HepG2 (cell line): Measurements from ENCODE around the gene PPP1CB. TPM values are rescaled to one million over a fixed set of nuclear protein-coding genes. Genes with fewer than 3 reads are reported as not detected.

ENCODE experiments used
- ATAC-seq: fragments of 200-7000 bp; cut with Tn5 transposase; 3 replicates; pipeline ENCODE4 v1.9.1; 2020; ENCODE audit warnings: mild to moderate bottlenecking, moderate library complexity
- BruUV-seq: library from RNA; stranded (reverse); fragments of 400-500 nt; replicated peaks from 2 replicates; lab custom pipeline; 2021; lab: Mats Ljungman, UMichigan
- CTCF ChIA-PET: fragments of 300-600 bp; formaldehyde crosslinking; extraction: SDS; loops from one replicate; lab custom pipeline; 2021; ENCODE audit warnings: low total read pairs, inconsistent platforms, low intra/inter-chr PET ratio; lab: Yijun Ruan, JAX
- POLR2A ChIA-PET: fragments of 350-600 bp; sonication (Branson Sonifier 250); formaldehyde crosslinking; loops from one replicate; lab custom pipeline; 2020; ENCODE audit warnings: antibody characterized with exemption, inconsistent platforms; lab: Yijun Ruan, JAX
- DNase-seq: peaks from one replicate; pipeline ENCODE4 v3.0.0-alpha.2; 2015; ENCODE audit warnings: low spot score
- FAIRE-seq: peaks from 3 replicates; lab custom pipeline; 2011; peaks lifted over from hg19 to GRCh38; lab: Jason Lieb, UNC
- H2AFZ ChIP-seq: one replicate; pipeline ENCODE4 v1.6.1; 2011; ENCODE audit warnings: low read length, inconsistent platforms
- H3K27ac ChIP-seq: fragments of 300-600 bp; 3 replicates; pipeline ENCODE4 v1.8.0; 2011; ENCODE audit warnings: mixed run types, mild to moderate bottlenecking, mixed read lengths, low read length, inconsistent platforms; ENCODE audit not compliant: insufficient read depth; ENCODE audit errors: extremely low read length
- H3K27me3 ChIP-seq, 2 experiments: fragments of 200-600 bp in 1 of 2; 2 replicates in 1 of 2; 3 replicates in 1 of 2; pipeline versions ENCODE4 v1.6.0 to v1.8.0; 2011; ENCODE audit warnings: low read length in 2 of 2, mild to moderate bottlenecking in 2 of 2, moderate library complexity in 2 of 2, inconsistent platforms in 1 of 2; ENCODE audit not compliant: insufficient read depth in 2 of 2, control insufficient read depth in 1 of 2
- H3K36me3 ChIP-seq, 2 experiments: fragments of 200-600 bp in 1 of 2; replicated peaks in 1 of 2; 2 replicates in 1 of 2; 3 replicates in 1 of 2; pipeline versions ENCODE4 v1.5.1 to v1.8.0; 2011; ENCODE audit warnings: low read length in 2 of 2, inconsistent platforms in 1 of 2; ENCODE audit not compliant: insufficient read depth in 2 of 2, control insufficient read depth in 1 of 2
- H3K4me1 ChIP-seq: 2 replicates; pipeline ENCODE4 v1.5.1; 2012; ENCODE audit warnings: low read length, inconsistent platforms; ENCODE audit not compliant: insufficient read depth
- H3K4me2 ChIP-seq: 2 replicates; pipeline ENCODE4 v1.6.0; 2011; ENCODE audit warnings: low read depth, low read length, inconsistent platforms
- H3K4me3 ChIP-seq, 3 experiments: fragments of 200-600 bp in 1 of 3; sonication (generic), shearing (Covaris generic) in 1 of 3; replicated peaks in 1 of 3; 2 replicates each; pipeline ENCODE4 v1.5.1; 2011 to 2016; ENCODE audit warnings: low read length in 3 of 3, inconsistent platforms in 2 of 3, low read depth in 2 of 3, mild to moderate bottlenecking in 2 of 3, control low read depth in 1 of 3, mixed read lengths in 1 of 3; ENCODE audit not compliant: insufficient read depth in 1 of 3
- H3K79me2 ChIP-seq: one replicate; pipeline ENCODE4 v1.6.1; 2011; ENCODE audit warnings: low read length, inconsistent platforms; ENCODE audit not compliant: insufficient read depth
- H3K9ac ChIP-seq: 2 replicates; pipeline ENCODE4 v1.6.0; 2011; ENCODE audit warnings: mild to moderate bottlenecking, low read depth, low read length, inconsistent platforms; ENCODE audit not compliant: insufficient read depth
- H3K9me3 ChIP-seq: 2 replicates; pipeline ENCODE4 v1.5.1; 2012; ENCODE audit warnings: mild to moderate bottlenecking, low read length
- H4K20me1 ChIP-seq: 2 replicates; pipeline ENCODE4 v1.6.0; 2011; ENCODE audit warnings: inconsistent platforms, mild to moderate bottlenecking, low read length, moderate library complexity; ENCODE audit not compliant: insufficient read depth
- ATF7 ChIP-seq, 2 experiments: fragments of 450-650 bp in 1 of 2; sonication (generic) in 1 of 2; formaldehyde crosslinking in 1 of 2; IDR thresholded peaks; 2 replicates each; pipeline versions ENCODE4 v1.4.0 to v1.6.1; 2016 to 2020; ENCODE audit warnings: antibody characterized with exemption in 1 of 2, mild to moderate bottlenecking in 1 of 2, missing genetic modification reagents in 1 of 2
- CEBPB ChIP-seq: IDR thresholded peaks from 2 replicates; pipeline ENCODE4 v1.6.1; 2011; ENCODE audit warnings: low read depth, low read length, improper control_type of control experiment, borderline replicate concordance
- ESRRA ChIP-seq: sonication (generic); formaldehyde crosslinking; IDR thresholded peaks from 2 replicates; pipeline ENCODE4 v1.5.1; 2020; ENCODE audit warnings: mild to moderate bottlenecking, low read depth, missing genetic modification reagents
- MAFF ChIP-seq: IDR thresholded peaks from 2 replicates; pipeline ENCODE4 v1.6.1; 2011; ENCODE audit warnings: low read depth, low read length, improper control_type of control experiment
- MAFK ChIP-seq, 2 experiments: IDR thresholded peaks in 1 of 2; conservative IDR thresholded peaks in 1 of 2; 2 replicates each; pipeline ENCODE4 v1.6.1; 2011; ENCODE audit warnings: improper control_type of control experiment in 2 of 2, low read length in 2 of 2
- ZNF260 ChIP-seq: sonication (generic); formaldehyde crosslinking; IDR thresholded peaks from 2 replicates; pipeline ENCODE4 v1.4.0; 2020; ENCODE audit warnings: missing genetic modification reagents, low read depth, mild to moderate bottlenecking, borderline replicate concordance
- ZNF468 ChIP-seq: sonication (generic); formaldehyde crosslinking; IDR thresholded peaks from 2 replicates; pipeline ENCODE4 v1.8.0; 2022; ENCODE audit warnings: mild to moderate bottlenecking, moderate library complexity, missing genetic modification reagents
- WGBS: methylation state at CpG from one replicate; pipeline ENCODE4 v1.1.6; 2017; ENCODE audit warnings: low lambda C conversion rate; 5-methylcytosine and 5-hydroxymethylcytosine counted together
- in situ Hi-C: cut with HindIII; loops from 2 replicates; pipeline ENCODE4 v1.10.0; 2017; ENCODE audit warnings: low pct_unique_long_range_greater_than_20kb; ENCODE audit not compliant: extremely low pct_ligation_motif_present
- intact Hi-C: fragments of 100-400 bp; cut with micrococcal nuclease; formaldehyde crosslinking; loops from one replicate; pipeline ENCODE4 v1.10.0; 2022; ENCODE audit not compliant: unreplicated experiment
- polyA plus RNA-seq, 8 experiments: library from polyadenylated mRNA; depleted of rRNA in 3 of 8; stranded (reverse) in 7 of 8; unstranded in 1 of 8; fragments of >200 nt; fragmentation: Illumina TruSeq in 4 of 8; extraction: Trizol in 4 of 8; gene quantifications; 2 replicates each; pipeline versions ENCODE4 v1.2.1 to v1.2.3, GENCODE V29; 2011 to 2016; ENCODE audit warnings: low read depth in 4 of 8, missing spikeins in 1 of 8, mixed read lengths in 1 of 8; ENCODE audit not compliant: insufficient read depth in 1 of 8
- total RNA-seq, 5 experiments: library from RNA; depleted of rRNA; stranded (reverse); fragments of >200 nt; fragmentation: Illumina TruSeq; extraction: Trizol; gene quantifications; 2 replicates each; pipeline ENCODE4 v1.2.3, GENCODE V29; 2016; ENCODE audit warnings: low read depth in 1 of 5
- TF ChIP-seq, protein P1 (sequence below): sonication (generic); formaldehyde crosslinking; IDR thresholded peaks from 2 replicates; pipeline ENCODE4 v1.8.0; 2022; ENCODE audit warnings: mild to moderate bottlenecking, missing genetic modification reagents, borderline replicate concordance

PPP1CB gene
- total and polyA plus RNA-seq, 2 of the 13 experiments (the other 11 are each of a cell fraction or from before 2014, with no cell fraction given), result 46.9 to 109 TPM

GRCh38 chr2:28713577-28714298 lies 37.9 kb upstream of the PPP1CB start:
- ChIA-PET CTCF (no interaction called here), POLR2A (no interaction called here)
- no peak overlapping the region for H2AFZ ChIP-seq
- no peak overlapping the region for H3K4me3 ChIP-seq
- peaks cover 3 to 6% of the 10 kb centered on the region in 2 experiments; a peak in 2 of 5 replicates for H3K27me3 ChIP-seq
- no peak overlapping the region for H3K4me2 ChIP-seq
- ATAC-seq (no peak), DNase-seq (no peak), FAIRE-seq (peak; percentile 64)
- no peaks in the 10 kb centered on the region for H3K36me3 ChIP-seq
- H3K4me1 ChIP-seq, result peaks cover 26% of the 10 kb centered on the region
- in situ Hi-C loops (no loop called here), intact Hi-C loops (no loop called here)
- TF ChIP-seq ZNF260, result no peak
- TF ChIP-seq ESRRA, result no peak
- TF ChIP-seq, protein P1, sequence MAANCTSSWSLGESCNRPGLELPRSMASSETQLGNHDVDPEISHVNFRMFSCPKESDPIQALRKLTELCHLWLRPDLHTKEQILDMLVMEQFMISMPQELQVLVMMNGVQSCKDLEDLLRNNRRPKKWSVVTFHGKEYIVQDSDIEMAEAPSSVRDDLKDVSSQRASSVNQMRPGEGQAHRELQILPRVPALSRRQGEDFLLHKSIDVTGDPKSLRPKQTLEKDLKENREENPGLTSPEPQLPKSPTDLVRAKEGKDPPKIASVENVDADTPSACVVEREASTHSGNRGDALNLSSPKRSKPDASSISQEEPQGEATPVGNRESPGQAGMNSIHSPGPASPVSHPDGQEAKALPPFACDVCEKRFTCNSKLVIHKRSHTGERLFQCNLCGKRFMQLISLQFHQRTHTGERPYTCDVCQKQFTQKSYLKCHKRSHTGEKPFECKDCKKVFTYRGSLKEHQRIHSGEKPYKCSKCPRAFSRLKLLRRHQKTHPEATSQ (CRISPR knock-in tag), result no peak
- TF ChIP-seq MAFK (conservative IDR thresholded peaks at IDR 0.05 in 1 of 2, IDR thresholded peaks at IDR 0.05 in 1 of 2; ENCODE audit: low read length in 2 of 2), result peak in 1 of 2 experiments; percentile 44; a peak in 3 of 4 replicates
- no peak for TF ChIP-seq ZNF468 (CRISPR knock-in tag)
- TF ChIP-seq MAFF, result peak; percentile 32; the same call in 1 of the 2 replicates
- TF ChIP-seq ATF7 (IDR thresholded peaks at IDR 0.05), result peak; percentile 75
- no peak for TF ChIP-seq ATF7 (CRISPR knock-in tag; IDR thresholded peaks at IDR 0.05)
- peak; percentile 50 for TF ChIP-seq CEBPB
- H3K79me2 ChIP-seq, result no peaks in the 10 kb centered on the region
- 71% methylated on average over 8 of the region's 8 CpGs for WGBS
- H4K20me1 ChIP-seq, result no peaks in the 10 kb centered on the region
- no peak overlapping the region for H3K27ac ChIP-seq
- no peaks in the 10 kb centered on the region for H3K9me3 ChIP-seq
- H3K9ac ChIP-seq, result no peak overlapping the region
- no TSS peak for BruUV-seq
